Smooth muscle cell (in vitro differentiated cells): Measurements from ENCODE around the gene HLA-F. TPM values are rescaled to one million over a fixed set of nuclear protein-coding genes. Genes with fewer than 3 reads are reported as not detected.

Experiments used
- DNase-seq: peaks from one replicate; lab custom pipeline; 2025; ENCODE audit not compliant: unreplicated experiment; lab: John Stamatoyannopoulos, UW
- H2AFZ ChIP-seq: fragments of 200-600 bp; sonication (generic); 2 replicates; pipeline ENCODE4 v1.6.0; 2016; ENCODE audit warnings: antibody characterized with exemption, low read depth, mild to moderate bottlenecking
- H3F3A ChIP-seq: fragments of 200-600 bp; sonication (generic); 2 replicates; pipeline ENCODE4 v1.6.0; 2017; ENCODE audit warnings: antibody characterized with exemption, low read depth
- H3K27ac ChIP-seq: fragments of 200-600 bp; sonication (generic); 2 replicates; pipeline ENCODE4 v1.5.1; 2016; ENCODE audit warnings: low read depth, mild to moderate bottlenecking
- H3K27me3 ChIP-seq: fragments of 200-600 bp; sonication (generic); 2 replicates; pipeline ENCODE4 v1.6.1; 2016; ENCODE audit warnings: low read depth, mild to moderate bottlenecking
- H3K36me3 ChIP-seq: fragments of 200-600 bp; sonication (generic); 2 replicates; pipeline ENCODE4 v1.5.1; 2016; ENCODE audit warnings: low read depth
- H3K4me1 ChIP-seq: fragments of 200-600 bp; sonication (generic); 2 replicates; pipeline ENCODE4 v1.5.1; 2016; ENCODE audit warnings: low read depth
- H3K4me2 ChIP-seq: fragments of 200-600 bp; sonication (generic); 2 replicates; pipeline ENCODE4 v1.6.0; 2016; ENCODE audit warnings: mild to moderate bottlenecking
- H3K4me3 ChIP-seq: fragments of 200-600 bp; sonication (generic); 2 replicates; pipeline ENCODE4 v1.5.1; 2016; ENCODE audit warnings: mild to moderate bottlenecking
- H3K79me2 ChIP-seq: fragments of 200-600 bp; sonication (generic); 2 replicates; pipeline ENCODE4 v1.6.0; 2016; ENCODE audit warnings: low read depth, mild to moderate bottlenecking
- H3K9ac ChIP-seq: fragments of 200-600 bp; sonication (generic); 2 replicates; pipeline ENCODE4 v1.6.0; 2016; ENCODE audit warnings: low read depth
- H3K9me3 ChIP-seq: fragments of 200-600 bp; sonication (generic); replicated peaks from 2 replicates; pipeline ENCODE4 v1.5.1; 2016; ENCODE audit warnings: low read depth
- H4K20me1 ChIP-seq: fragments of 200-600 bp; sonication (generic); 2 replicates; pipeline ENCODE4 v1.6.0; 2016; ENCODE audit warnings: low read depth
- WGBS: methylation state at CpG from one replicate; pipeline ENCODE4 v1.1.7; 2016; ENCODE audit warnings: low lambda C conversion rate; 5-methylcytosine and 5-hydroxymethylcytosine counted together
- polyA plus RNA-seq: library from polyadenylated mRNA; unstranded; fragments of >200 nt; fragmentation: Nextera tagmentation; extraction: Ambion mirVana; gene quantifications from 2 replicates; pipeline ENCODE4 v1.2.1, GENCODE V29; 2016
- total RNA-seq: library from RNA; depleted of rRNA; stranded (reverse); fragments of >200 nt; gene quantifications from 2 replicates; pipeline ENCODE4 v1.2.3, GENCODE V29; 2014
- TF ChIP-seq, protein P1 (sequence below): fragments of 200-600 bp; sonication (generic); IDR thresholded peaks from 2 replicates; pipeline ENCODE4 v1.5.1; 2017; ENCODE audit warnings: borderline replicate concordance, mild to moderate bottlenecking, antibody characterized with exemption; ENCODE audit not compliant: insufficient read depth, poor library complexity, severe bottlenecking

The HLA-F gene
- total and polyA plus RNA-seq, 2 experiments from 2014 or later = 5.6 to 6.9 TPM

DNA sequence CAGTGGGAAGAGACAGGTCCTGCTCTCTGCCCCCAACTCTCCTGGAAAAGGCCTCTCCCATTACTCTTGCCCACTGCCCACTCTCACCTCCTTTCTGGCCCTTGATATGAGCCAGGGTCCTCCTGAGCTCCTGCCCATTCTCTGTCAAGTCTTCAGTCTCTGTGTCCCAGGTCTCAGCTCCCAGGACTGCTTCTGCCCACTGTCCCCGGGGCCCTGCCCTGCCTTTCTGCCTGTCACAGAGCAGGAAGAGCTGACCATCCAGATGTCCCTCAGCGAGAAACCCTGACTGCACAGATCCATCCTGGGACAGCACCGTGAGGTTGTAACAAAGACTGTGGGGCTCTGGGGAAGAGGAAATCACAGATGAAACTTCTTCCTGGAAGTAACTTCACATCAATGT is 22.2 kb downstream of the HLA-F start:
- no peak for DNase-seq
- no peaks in the 10 kb centered on the region for H4K20me1 ChIP-seq
- no peak overlapping the region for H3K4me2 ChIP-seq
- no peaks in the 10 kb centered on the region for H3K4me1 ChIP-seq
- H3K27me3 ChIP-seq = peaks cover 12% of the 10 kb centered on the region
- H3F3A ChIP-seq = no peaks in the 10 kb centered on the region
- H3K36me3 ChIP-seq = no peaks in the 10 kb centered on the region
- TF ChIP-seq, protein P1, sequence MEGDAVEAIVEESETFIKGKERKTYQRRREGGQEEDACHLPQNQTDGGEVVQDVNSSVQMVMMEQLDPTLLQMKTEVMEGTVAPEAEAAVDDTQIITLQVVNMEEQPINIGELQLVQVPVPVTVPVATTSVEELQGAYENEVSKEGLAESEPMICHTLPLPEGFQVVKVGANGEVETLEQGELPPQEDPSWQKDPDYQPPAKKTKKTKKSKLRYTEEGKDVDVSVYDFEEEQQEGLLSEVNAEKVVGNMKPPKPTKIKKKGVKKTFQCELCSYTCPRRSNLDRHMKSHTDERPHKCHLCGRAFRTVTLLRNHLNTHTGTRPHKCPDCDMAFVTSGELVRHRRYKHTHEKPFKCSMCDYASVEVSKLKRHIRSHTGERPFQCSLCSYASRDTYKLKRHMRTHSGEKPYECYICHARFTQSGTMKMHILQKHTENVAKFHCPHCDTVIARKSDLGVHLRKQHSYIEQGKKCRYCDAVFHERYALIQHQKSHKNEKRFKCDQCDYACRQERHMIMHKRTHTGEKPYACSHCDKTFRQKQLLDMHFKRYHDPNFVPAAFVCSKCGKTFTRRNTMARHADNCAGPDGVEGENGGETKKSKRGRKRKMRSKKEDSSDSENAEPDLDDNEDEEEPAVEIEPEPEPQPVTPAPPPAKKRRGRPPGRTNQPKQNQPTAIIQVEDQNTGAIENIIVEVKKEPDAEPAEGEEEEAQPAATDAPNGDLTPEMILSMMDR = no peak
- WGBS = 90% methylated on average over 3 of the region's 3 CpGs
- H2AFZ ChIP-seq = no peak overlapping the region
- no peaks in the 10 kb centered on the region for H3K9me3 ChIP-seq
- no peak overlapping the region for H3K4me3 ChIP-seq
- no peaks in the 10 kb centered on the region for H3K79me2 ChIP-seq
- no peak overlapping the region for H3K9ac ChIP-seq
- H3K27ac ChIP-seq = no peak overlapping the region

DNA sequence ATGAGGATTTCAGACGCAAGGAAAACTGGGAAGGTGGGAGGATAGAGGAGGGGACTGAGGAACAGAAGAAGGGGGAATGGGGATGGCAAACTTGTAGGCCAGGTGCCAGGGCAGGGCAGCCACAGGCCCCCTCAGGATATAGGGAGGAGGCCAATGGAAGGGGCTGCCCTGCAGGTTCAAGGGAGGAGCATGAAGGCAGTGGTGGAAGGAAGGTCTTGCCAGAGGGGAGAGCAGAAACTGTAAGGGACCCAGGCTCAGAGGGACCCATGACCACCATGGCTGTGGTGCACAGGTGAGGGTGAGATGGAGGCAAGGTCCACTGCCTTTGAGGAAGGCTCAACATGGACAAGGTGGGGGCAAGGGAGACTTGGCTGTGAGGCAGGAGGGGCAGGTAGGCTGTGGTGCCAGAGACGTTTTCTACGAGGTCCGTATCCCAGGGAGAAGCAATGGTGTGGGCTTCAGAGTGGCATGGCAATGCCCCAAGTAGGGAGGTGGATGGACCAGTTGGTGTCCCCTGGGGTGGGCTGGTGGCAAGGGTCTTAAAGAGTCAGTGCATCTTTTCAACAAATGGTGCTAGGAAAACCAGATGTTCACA is 22.7 kb downstream of the HLA-F start:
- TF ChIP-seq, protein P1 = no peak
- no peak overlapping the region for H2AFZ ChIP-seq
- no peaks in the 10 kb centered on the region for H3K4me1 ChIP-seq
- H3K9me3 ChIP-seq = no peaks in the 10 kb centered on the region
- 86% methylated on average over 4 of the region's 4 CpGs for WGBS
- peaks cover 9% of the 10 kb centered on the region for H3K27me3 ChIP-seq
- no peak overlapping the region for H3K27ac ChIP-seq
- no peak overlapping the region for H3K4me3 ChIP-seq
- H3K9ac ChIP-seq = no peak overlapping the region
- DNase-seq = no peak
- no peaks in the 10 kb centered on the region for H3K79me2 ChIP-seq
- H3F3A ChIP-seq = no peaks in the 10 kb centered on the region
- H3K4me2 ChIP-seq = no peak overlapping the region
- no peaks in the 10 kb centered on the region for H3K36me3 ChIP-seq
- no peaks in the 10 kb centered on the region for H4K20me1 ChIP-seq

DNA sequence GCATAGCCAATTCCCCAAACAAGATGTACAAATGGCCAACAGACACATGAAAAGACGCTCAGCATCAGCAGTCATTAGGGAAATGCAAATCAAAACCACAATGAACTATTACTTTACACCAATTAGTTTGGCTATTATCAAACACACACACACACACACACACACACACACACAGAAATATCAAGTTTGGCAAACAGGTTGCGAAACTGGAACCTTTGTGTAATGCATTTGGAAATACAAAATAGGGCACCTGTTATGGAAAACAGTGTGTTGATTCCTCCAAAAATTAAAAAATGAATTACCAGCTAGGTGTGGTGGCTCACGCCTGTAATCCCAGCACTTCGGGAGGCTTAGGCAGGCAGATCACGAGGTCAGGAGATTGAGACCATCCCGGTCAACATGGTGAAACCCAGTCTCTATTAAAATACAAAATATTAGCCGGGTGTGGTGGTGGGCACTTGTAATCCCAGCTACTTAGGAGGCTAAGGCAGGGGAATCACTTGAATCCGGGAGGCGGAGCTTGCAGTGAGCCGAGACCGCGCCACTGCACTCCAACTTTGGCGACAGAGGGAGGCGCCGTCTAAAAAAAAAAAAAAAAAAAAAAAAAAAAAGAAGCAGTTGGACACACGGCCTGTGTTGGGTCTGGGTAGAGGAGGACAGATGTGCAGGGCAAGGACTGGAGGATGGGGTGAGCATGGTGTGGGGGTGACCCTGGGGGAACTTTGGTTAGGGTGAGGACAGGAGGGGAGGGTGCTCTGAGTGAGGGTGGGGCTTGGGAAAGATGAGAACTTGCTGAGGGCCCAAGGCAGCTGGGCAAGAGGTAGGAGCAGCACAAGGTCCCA is 23.8 kb downstream of the HLA-F start:
- no peak for DNase-seq
- Histone ChIP-seq H3K27ac (no peak overlapping the region), H4K20me1 (no peaks in the 10 kb centered on the region), H2AFZ (no peak overlapping the region), H3K4me2 (no peak overlapping the region), H3F3A (no peaks in the 10 kb centered on the region), H3K9me3 (no peaks in the 10 kb centered on the region), H3K9ac (no peak overlapping the region), H3K79me2 (no peaks in the 10 kb centered on the region), H3K27me3 (peaks cover 9% of the 10 kb centered on the region), H3K4me3 (no peak overlapping the region), H3K4me1 (no peaks in the 10 kb centered on the region), H3K36me3 (no peaks in the 10 kb centered on the region)
- TF ChIP-seq, protein P1 = no peak
- WGBS = 78% methylated on average over 15 of the region's 16 CpGs
